GM12878 (cell line): ENCODE measurements around the gene CD7.

Experiments used
- EZH2 ChIP-seq: IDR thresholded peaks from 2 replicates; pipeline ENCODE4 v1.6.1; 2012; ENCODE audit warnings: low read depth, mild to moderate bottlenecking, control low read depth, inconsistent platforms, low read length, borderline replicate concordance; ENCODE audit not compliant: control insufficient read depth
- JUNB ChIP-seq: IDR thresholded peaks from 2 replicates; pipeline ENCODE4 v1.6.1; 2016; ENCODE audit warnings: antibody characterized with exemption, mild to moderate bottlenecking
- MTA3 ChIP-seq: IDR thresholded peaks from 2 replicates; pipeline ENCODE4 v1.6.1; 2012; ENCODE audit warnings: low read length, inconsistent platforms, borderline replicate concordance
- POLR2A ChIP-seq: IDR thresholded peaks from 2 replicates; pipeline ENCODE4 v1.6.1; 2011; ENCODE audit warnings: low read depth, mild to moderate bottlenecking, low read length
- POLR2AphosphoS5 ChIP-seq: IDR thresholded peaks from 2 replicates; pipeline ENCODE4 v1.6.1; 2011; ENCODE audit warnings: mild to moderate bottlenecking, low read length, inconsistent platforms
- RFX5 ChIP-seq: IDR thresholded peaks from 2 replicates; pipeline ENCODE4 v1.6.1; 2011; ENCODE audit warnings: low read depth, low read length, improper control_type of control experiment
- YY1 ChIP-seq: IDR thresholded peaks from 2 replicates; pipeline ENCODE4 v1.6.1; 2011; ENCODE audit warnings: low read depth, mild to moderate bottlenecking, low read length
- TF ChIP-seq, protein P1 (sequence below): fragments of 450-650 bp; IDR thresholded peaks from 2 replicates; pipeline ENCODE4 v1.6.1; 2017; ENCODE audit warnings: mild to moderate bottlenecking, low read depth, inconsistent platforms; ENCODE audit not compliant: poor library complexity, severe bottlenecking
- TF ChIP-seq, protein P2 (sequence below), 3 experiments: IDR thresholded peaks in 2 of 3; conservative IDR thresholded peaks in 1 of 3; 2 replicates each; pipeline ENCODE4 v1.5.1; 2011; ENCODE audit warnings: low read depth in 3 of 3, low read length in 3 of 3, mild to moderate bottlenecking in 3 of 3, control low read depth in 2 of 3, moderate library complexity in 2 of 3, inconsistent platforms in 1 of 3, mixed read lengths in 1 of 3; ENCODE audit not compliant: control insufficient read depth in 2 of 3, insufficient read depth in 1 of 3; ENCODE audit errors: extremely low read depth in 1 of 3
- TF ChIP-seq, protein P3 (sequence below): fragments of 450-650 bp; IDR thresholded peaks from 2 replicates; pipeline ENCODE4 v1.6.1; 2017; ENCODE audit warnings: antibody characterized with exemption, mild to moderate bottlenecking, moderate library complexity

DNA sequence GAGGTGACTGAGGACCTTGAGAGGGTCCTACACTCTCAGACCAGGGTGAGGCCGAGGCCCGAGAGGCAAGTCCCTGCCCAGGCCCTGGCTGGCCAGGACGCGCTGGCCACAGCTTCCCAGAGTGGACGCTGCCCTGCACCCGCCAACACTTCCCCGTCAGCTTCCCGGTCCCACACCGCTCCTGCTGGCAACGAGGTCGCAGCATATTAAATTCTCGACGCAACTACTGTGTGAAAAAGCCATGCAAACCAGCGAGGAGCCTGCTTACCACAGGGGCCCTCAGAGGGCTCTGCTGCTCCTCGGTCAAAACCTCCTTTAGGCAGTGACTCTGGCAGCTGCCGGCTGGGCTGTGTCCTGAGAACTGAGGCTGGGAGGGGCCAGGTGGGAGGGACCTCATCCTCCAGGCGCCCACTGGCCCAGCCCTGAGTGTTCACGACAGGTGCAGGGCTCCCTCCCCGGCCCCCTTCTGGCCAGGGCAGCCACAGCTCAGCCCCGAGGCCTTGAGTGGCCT is 39.5 kb upstream of the CD7 start:
- TF ChIP-seq RFX5 (no peak), POLR2A (no peak), POLR2AphosphoS5 (no peak), JUNB (no peak), YY1 (no peak), MTA3 (no peak), EZH2 (no peak)
- TF ChIP-seq, protein P1, sequence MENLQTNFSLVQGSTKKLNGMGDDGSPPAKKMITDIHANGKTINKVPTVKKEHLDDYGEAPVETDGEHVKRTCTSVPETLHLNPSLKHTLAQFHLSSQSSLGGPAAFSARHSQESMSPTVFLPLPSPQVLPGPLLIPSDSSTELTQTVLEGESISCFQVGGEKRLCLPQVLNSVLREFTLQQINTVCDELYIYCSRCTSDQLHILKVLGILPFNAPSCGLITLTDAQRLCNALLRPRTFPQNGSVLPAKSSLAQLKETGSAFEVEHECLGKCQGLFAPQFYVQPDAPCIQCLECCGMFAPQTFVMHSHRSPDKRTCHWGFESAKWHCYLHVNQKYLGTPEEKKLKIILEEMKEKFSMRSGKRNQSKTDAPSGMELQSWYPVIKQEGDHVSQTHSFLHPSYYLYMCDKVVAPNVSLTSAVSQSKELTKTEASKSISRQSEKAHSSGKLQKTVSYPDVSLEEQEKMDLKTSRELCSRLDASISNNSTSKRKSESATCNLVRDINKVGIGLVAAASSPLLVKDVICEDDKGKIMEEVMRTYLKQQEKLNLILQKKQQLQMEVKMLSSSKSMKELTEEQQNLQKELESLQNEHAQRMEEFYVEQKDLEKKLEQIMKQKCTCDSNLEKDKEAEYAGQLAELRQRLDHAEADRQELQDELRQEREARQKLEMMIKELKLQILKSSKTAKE: no peak
- TF ChIP-seq, protein P2, sequence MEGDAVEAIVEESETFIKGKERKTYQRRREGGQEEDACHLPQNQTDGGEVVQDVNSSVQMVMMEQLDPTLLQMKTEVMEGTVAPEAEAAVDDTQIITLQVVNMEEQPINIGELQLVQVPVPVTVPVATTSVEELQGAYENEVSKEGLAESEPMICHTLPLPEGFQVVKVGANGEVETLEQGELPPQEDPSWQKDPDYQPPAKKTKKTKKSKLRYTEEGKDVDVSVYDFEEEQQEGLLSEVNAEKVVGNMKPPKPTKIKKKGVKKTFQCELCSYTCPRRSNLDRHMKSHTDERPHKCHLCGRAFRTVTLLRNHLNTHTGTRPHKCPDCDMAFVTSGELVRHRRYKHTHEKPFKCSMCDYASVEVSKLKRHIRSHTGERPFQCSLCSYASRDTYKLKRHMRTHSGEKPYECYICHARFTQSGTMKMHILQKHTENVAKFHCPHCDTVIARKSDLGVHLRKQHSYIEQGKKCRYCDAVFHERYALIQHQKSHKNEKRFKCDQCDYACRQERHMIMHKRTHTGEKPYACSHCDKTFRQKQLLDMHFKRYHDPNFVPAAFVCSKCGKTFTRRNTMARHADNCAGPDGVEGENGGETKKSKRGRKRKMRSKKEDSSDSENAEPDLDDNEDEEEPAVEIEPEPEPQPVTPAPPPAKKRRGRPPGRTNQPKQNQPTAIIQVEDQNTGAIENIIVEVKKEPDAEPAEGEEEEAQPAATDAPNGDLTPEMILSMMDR (IDR thresholded peaks at IDR 0.05 in 2 of 3, conservative IDR thresholded peaks at IDR 0.05 in 1 of 3; ENCODE audit: control insufficient read depth in 2 of 3, extremely low read depth in 1 of 3, insufficient read depth in 1 of 3, low read depth in 3 of 3, low read length in 3 of 3): no peak
- TF ChIP-seq, protein P3, sequence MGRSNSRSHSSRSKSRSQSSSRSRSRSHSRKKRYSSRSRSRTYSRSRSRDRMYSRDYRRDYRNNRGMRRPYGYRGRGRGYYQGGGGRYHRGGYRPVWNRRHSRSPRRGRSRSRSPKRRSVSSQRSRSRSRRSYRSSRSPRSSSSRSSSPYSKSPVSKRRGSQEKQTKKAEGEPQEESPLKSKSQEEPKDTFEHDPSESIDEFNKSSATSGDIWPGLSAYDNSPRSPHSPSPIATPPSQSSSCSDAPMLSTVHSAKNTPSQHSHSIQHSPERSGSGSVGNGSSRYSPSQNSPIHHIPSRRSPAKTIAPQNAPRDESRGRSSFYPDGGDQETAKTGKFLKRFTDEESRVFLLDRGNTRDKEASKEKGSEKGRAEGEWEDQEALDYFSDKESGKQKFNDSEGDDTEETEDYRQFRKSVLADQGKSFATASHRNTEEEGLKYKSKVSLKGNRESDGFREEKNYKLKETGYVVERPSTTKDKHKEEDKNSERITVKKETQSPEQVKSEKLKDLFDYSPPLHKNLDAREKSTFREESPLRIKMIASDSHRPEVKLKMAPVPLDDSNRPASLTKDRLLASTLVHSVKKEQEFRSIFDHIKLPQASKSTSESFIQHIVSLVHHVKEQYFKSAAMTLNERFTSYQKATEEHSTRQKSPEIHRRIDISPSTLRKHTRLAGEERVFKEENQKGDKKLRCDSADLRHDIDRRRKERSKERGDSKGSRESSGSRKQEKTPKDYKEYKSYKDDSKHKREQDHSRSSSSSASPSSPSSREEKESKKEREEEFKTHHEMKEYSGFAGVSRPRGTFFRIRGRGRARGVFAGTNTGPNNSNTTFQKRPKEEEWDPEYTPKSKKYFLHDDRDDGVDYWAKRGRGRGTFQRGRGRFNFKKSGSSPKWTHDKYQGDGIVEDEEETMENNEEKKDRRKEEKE: no peak
